UCSD-AML1 (cell line): ENCODE measurements around the gene OR9K2.
"Not testable (repeated sequence)": the region's sequence is repeated elsewhere in the genome, so short reads cannot be mapped to it uniquely, and the experiment has no call there.

Source experiments
- DNase-seq: peaks from one replicate; lab custom pipeline; 2025; ENCODE audit not compliant: unreplicated experiment; lab: John Stamatoyannopoulos, UW

The OR9K2 gene

DNA sequence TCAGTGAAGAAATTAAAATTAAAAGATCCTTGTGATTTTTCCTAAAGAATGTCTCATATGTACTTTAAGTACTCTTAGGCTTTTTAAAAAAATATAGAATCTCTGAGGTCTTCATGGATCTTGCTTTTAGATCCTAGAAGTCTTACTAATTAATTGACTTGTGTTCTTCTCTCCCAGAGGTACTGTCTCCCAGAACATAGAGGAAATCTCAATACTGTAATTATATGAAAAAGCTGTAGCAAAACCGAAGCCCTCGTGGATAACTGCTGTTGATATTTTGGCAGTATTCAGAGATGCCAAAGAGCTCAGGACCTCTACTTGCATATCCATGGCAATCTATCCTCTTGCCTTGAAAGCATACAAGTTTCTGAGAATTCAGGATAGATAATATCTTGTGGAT, at the start of gene OR9K2:
Gene OR9K2 (plus strand): TSS at position 301 of the 400 bp plus-strand sequence. CDS start 3,429 bp downstream, outside the sequence.
- no peak for DNase-seq

DNA sequence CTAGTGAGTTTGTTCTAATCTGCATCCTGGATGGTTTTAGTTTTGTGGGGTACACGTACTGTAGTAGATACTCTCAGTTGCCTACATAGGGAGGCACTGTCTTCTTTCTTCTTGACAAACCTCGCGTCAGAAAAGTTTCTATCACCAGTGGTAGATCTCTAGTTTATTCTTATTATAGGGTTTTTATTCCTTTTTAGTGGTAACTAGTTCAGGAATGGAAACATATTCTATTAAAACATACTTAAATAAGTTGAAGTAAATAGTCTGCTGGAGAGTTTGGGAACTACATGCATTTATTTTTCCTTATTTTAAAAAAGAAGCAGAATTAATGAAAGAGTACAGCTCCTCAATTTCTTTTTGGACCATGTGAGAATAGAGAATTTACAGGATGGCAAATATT, 33.6 kb upstream of the OR9K2 start:
- DNase-seq = no peak

- DNase-seq = no peak
These were observed 13.8 kb upstream of the OR9K2 start for GRCh38 chr12:55112378-55112875.

DNA sequence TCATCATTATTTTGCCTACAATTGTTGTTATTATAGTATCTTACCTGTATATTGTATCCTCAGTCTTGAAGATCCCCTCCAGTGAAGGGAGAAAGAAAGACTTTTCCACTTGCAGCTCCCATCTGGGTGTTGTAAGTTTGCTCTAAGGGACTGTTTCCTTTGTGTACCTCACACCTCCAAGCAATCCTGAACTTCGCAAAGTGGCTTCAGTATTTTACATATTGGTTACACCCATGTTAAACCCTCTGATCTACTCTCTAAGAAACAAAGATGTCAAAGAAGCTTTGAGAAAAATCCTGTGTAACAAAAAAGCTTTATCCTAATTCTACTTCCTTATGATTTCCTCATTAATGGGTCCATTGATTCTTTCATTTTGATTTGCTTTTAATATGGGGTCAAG, 10.1 kb upstream of the OR9K2 start:
- DNase-seq = no peak

DNA sequence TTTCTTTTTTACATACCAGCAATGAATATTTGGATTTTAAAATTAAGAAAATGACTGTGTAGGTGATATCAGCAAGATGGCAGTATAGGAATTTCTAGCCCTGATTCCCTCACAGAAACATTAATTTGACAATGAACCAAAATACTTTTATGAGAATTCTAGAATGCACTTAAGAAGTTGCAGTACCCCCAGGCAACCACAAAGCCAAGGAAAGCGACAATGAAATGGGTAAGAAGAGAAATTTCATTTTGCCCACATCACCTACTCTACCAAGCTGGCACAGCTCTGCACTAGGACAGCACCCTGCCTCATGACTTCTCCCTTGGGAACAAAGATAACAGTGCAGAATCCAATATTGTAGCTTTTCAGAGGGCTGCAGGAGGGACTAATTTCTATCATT, 6.6 kb downstream of the OR9K2 start:
- DNase-seq = no peak

GRCh38 chr12:55142669-55143565, 16.7 kb downstream of the OR9K2 start:
- DNase-seq = no peak

- DNase-seq = no peak
These were observed 17.3 kb downstream of the OR9K2 start for GRCh38 chr12:55143566-55143870.

DNA sequence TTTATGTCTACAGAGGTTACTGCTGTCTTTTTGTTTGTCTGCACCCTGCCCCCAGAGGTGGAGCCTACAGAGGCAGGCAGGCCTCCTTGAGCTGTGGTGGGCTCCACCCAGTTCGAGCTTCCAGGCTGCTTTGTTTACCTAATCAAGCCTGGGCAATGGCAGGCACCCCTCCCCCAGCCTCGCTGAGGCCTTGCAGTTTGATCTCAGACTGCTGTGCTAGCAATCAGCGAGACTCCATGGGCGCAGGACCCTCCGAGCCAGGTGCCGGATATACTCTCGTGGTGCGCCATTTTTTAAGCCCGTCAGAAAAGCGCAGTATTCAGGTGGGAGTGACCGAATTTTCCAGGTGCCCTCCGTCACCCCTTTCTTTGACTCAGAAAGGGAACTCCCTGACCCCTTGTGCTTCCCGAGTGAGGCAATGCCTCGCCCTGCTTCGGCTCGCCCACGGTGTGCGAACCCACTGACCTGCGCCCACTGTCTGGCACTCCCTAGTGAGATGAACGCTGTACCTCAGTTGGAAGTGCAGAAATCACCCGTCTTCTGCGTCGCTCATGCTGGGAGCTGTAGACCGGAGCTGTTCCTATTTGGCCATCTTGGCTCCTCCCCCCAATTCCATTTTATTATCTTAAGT, 40.9 kb downstream of the OR9K2 start:
- DNase-seq = not testable (repeated sequence)

DNA sequence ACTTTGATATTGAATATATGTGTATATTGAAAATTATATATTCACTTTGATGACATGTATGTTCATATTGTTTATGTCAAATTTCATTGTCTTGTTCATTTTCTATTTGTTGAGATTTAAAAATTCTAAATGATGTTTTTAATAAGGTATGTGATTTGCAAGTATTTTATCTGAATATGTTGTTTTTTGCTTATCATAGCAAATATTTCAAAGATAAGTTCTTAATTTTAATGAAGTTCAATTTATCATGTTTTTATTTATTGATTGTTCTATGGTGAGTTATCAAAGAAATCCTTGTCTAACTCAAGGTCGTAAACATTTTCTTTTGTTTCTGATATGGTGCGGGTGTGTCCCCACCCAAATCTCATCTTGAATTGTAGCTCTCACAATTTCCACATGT, 45.2 kb downstream of the OR9K2 start:
- DNase-seq = no peak

GRCh38 chr12:55171846-55172245, 45.6 kb downstream of the OR9K2 start:
- not testable (repeated sequence) for DNase-seq

DNA sequence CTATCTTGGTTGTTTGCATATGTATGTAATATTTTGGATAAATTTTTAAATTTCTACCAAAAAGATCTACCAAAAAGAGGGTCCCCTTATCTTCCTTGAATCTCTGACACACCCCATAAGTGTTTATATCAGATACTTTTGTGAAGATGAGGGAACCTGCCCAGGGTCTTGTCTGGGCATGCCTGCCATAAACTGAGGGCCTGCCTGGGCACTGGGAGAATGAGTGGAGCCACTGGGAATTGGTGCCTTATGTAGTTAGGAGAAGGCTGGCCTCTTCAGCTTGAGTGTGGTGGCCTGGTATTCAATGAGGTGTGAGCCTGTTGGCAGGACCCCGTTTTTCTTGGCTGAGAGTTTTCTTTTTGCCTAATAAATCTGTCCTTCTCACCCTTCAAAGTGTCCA, 46.5 kb downstream of the OR9K2 start:
- no peak for DNase-seq

DNA sequence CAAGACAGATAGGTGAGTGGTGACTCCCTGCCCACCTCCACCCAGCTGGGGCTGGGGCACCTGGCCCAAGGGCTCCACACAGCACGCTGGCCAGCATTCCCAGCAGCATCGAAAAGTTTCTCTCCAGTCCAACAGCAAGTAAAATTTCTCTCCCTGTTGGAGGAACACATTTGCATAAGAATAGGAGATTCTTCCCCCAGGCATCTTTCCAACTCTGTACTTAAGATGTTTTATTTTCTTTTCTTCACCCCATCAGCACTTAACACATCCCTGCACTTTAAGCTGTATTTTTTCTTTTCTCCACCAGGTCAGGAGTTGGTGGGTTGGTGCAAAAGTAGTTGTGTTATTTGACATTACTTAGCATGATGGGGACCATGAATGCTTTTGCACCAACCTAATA, 47.2 kb downstream of the OR9K2 start:
- DNase-seq = no peak
